GM12878 (cell line): Measurements from ENCODE around the gene TBCB. TPM values are rescaled to one million over a fixed set of nuclear protein-coding genes. Genes with fewer than 3 reads are reported as not detected.

Source experiments
- ATAC-seq: fragments of 200-7000 bp; cut with Tn5 transposase; 3 replicates; pipeline ENCODE4 v1.9.1; 2020; ENCODE audit warnings: mild to moderate bottlenecking, moderate library complexity
- Bru-seq: library from RNA; stranded (reverse); fragments of 400-500 nt; gene quantifications from one replicate; lab custom pipeline; 2021; lab: Mats Ljungman, UMichigan
- BruChase-seq, 2 experiments: library from RNA; stranded (reverse); fragments of 400-500 nt; gene quantifications; one replicate each; lab custom pipeline; 2021; lab: Mats Ljungman, UMichigan
- BruUV-seq: library from RNA; stranded (reverse); fragments of 400-500 nt; replicated peaks from 2 replicates; lab custom pipeline; 2021; lab: Mats Ljungman, UMichigan
- CTCF ChIA-PET: fragments of 300-600 bp; sonication (Branson Sonifier 250); formaldehyde crosslinking; extraction: SDS; loops from one replicate; lab custom pipeline; 2021; ENCODE audit warnings: inconsistent platforms; lab: Yijun Ruan, JAX
- POLR2A ChIA-PET: fragments of 350-600 bp; formaldehyde crosslinking; extraction: SDS; loops from one replicate; lab custom pipeline; 2021; ENCODE audit warnings: inconsistent platforms; lab: Charles Lee
- RAD21 ChIA-PET: fragments of 300-600 bp; sonication (Branson Sonifier 250); formaldehyde crosslinking; loops from one replicate; lab custom pipeline; 2023; ENCODE audit warnings: antibody characterized with exemption; ENCODE audit not compliant: unreplicated experiment; lab: Charles Lee
- SMC1A ChIA-PET: fragments of 300-600 bp; sonication (Branson Sonifier 250); formaldehyde crosslinking; loops from one replicate; lab custom pipeline; 2023; ENCODE audit not compliant: unreplicated experiment, uncharacterized antibody; lab: Charles Lee
- DNase-seq: peaks from one replicate; pipeline ENCODE4 v3.0.0-alpha.2; 2011; ENCODE audit warnings: low read depth, low spot score
- FAIRE-seq: peaks from 3 replicates; lab custom pipeline; 2011; peaks lifted over from hg19 to GRCh38; lab: Jason Lieb, UNC
- H2AFZ ChIP-seq: 2 replicates; pipeline ENCODE4 v1.6.0; 2011; ENCODE audit warnings: low read depth, low read length, control low read depth; ENCODE audit not compliant: control insufficient read depth
- H3K27ac ChIP-seq: 2 replicates; pipeline ENCODE4 v1.5.1; 2011; ENCODE audit warnings: control low read depth; ENCODE audit not compliant: control insufficient read depth, insufficient read depth
- H3K27me3 ChIP-seq, 2 experiments: replicated peaks in 1 of 2; 2 replicates each; pipeline versions ENCODE4 v1.6.0 to v1.6.1; 2011; ENCODE audit warnings: low read length in 1 of 2; ENCODE audit not compliant: control insufficient read depth in 2 of 2, insufficient read depth in 2 of 2
- H3K36me3 ChIP-seq, 2 experiments: 2 replicates each; pipeline ENCODE4 v1.5.1; 2011; ENCODE audit warnings: low read length in 1 of 2; ENCODE audit not compliant: control insufficient read depth in 2 of 2, insufficient read depth in 2 of 2
- H3K4me1 ChIP-seq: 2 replicates; pipeline ENCODE4 v1.6.1; 2011; ENCODE audit warnings: mild to moderate bottlenecking, low read length, moderate library complexity, mixed read lengths; ENCODE audit not compliant: control insufficient read depth, insufficient read depth
- H3K4me2 ChIP-seq: 2 replicates; pipeline ENCODE4 v1.6.0; 2011; ENCODE audit warnings: control low read depth; ENCODE audit not compliant: control insufficient read depth, insufficient read depth
- H3K4me3 ChIP-seq: fragments of 200-600 bp; sonication (generic); 2 replicates; pipeline ENCODE4 v1.5.1; 2016
- H3K79me2 ChIP-seq: 2 replicates; pipeline ENCODE4 v1.6.0; 2011; ENCODE audit warnings: low read length; ENCODE audit not compliant: control insufficient read depth, insufficient read depth
- H3K9ac ChIP-seq: 2 replicates; pipeline ENCODE4 v1.8.0; 2011; ENCODE audit warnings: low read length, control low read depth, mixed read lengths; ENCODE audit not compliant: control insufficient read depth, insufficient read depth
- H3K9me3 ChIP-seq: replicated peaks from 3 replicates; pipeline ENCODE4 v1.5.1; 2011; ENCODE audit warnings: mild to moderate bottlenecking, low read length; ENCODE audit not compliant: control insufficient read depth, insufficient read depth
- H4K20me1 ChIP-seq: 2 replicates; pipeline ENCODE4 v1.6.0; 2011; ENCODE audit not compliant: control insufficient read depth, insufficient read depth
- ATF3 ChIP-seq: IDR thresholded peaks from 2 replicates; pipeline ENCODE4 v1.6.1; 2011; ENCODE audit warnings: low read depth, mild to moderate bottlenecking, low read length, moderate library complexity, borderline replicate concordance; ENCODE audit errors: extremely low read depth
- BCL11A ChIP-seq: IDR thresholded peaks from 2 replicates; pipeline ENCODE4 v1.6.1; 2011; ENCODE audit warnings: low read depth, low read length
- BRCA1 ChIP-seq: IDR thresholded peaks from 2 replicates; pipeline ENCODE4 v1.6.1; 2011; ENCODE audit warnings: low read depth, low read length, improper control_type of control experiment
- DPF2 ChIP-seq: fragments of 450-650 bp; IDR thresholded peaks from 2 replicates; pipeline ENCODE4 v1.6.1; 2017; ENCODE audit warnings: mild to moderate bottlenecking
- HCFC1 ChIP-seq: fragments of 150-350 bp; IDR thresholded peaks from 2 replicates; pipeline ENCODE4 v1.6.1; 2014; ENCODE audit warnings: low read length
- KLF5 ChIP-seq: fragments of 450-650 bp; IDR thresholded peaks from 2 replicates; pipeline ENCODE4 v1.6.1; 2014; ENCODE audit warnings: mild to moderate bottlenecking; ENCODE audit not compliant: partially characterized antibody
- PAX8 ChIP-seq: fragments of 450-650 bp; IDR thresholded peaks from 2 replicates; pipeline ENCODE4 v1.6.1; 2017; ENCODE audit warnings: mild to moderate bottlenecking, moderate library complexity
- REST ChIP-seq: IDR thresholded peaks from 2 replicates; pipeline ENCODE4 v1.6.1; 2012; ENCODE audit warnings: mild to moderate bottlenecking, low read depth, low read length
- SKIL ChIP-seq: fragments of 450-650 bp; IDR thresholded peaks from 2 replicates; pipeline ENCODE4 v1.6.1; 2017; ENCODE audit warnings: mild to moderate bottlenecking, low read depth, inconsistent platforms; ENCODE audit not compliant: poor library complexity, severe bottlenecking
- WGBS: methylation state at CpG from one replicate; pipeline ENCODE4 v1.1.6; 2016; ENCODE audit warnings: low lambda C conversion rate; ENCODE audit not compliant: insufficient replicate concordance, insufficient coverage; ENCODE audit errors: missing lambda C conversion rate; 5-methylcytosine and 5-hydroxymethylcytosine counted together
- in situ Hi-C: fragments of 300-500 bp; cut with MboI; formaldehyde crosslinking; loops from 9 replicates; pipeline ENCODE4 v1.14.3; 2018; ENCODE audit warnings: mixed read lengths
- intact Hi-C: fragments of 100-400 bp; cut with micrococcal nuclease; formaldehyde crosslinking; loops from one replicate; pipeline ENCODE4 v1.14.2; 2022; ENCODE audit not compliant: unreplicated experiment
- long read RNA-seq, 2 experiments: library from polyadenylated mRNA; unstranded; transcript quantifications; one replicate each; pipeline ENCODE4 v2.0.0, GENCODE V29; 2019 to 2020
- polyA minus RNA-seq, 3 experiments: library from RNA; depleted of rRNA, polyadenylated mRNA; stranded (reverse); fragments of >200 nt; gene quantifications; 2 replicates each; pipeline ENCODE4 v1.2.3, GENCODE V29; 2011
- polyA plus RNA-seq, 11 experiments: library from polyadenylated mRNA; depleted of rRNA in 4 of 11; unstranded in 6 of 11; stranded (reverse) in 5 of 11; fragments of >200 nt; fragmentation: Nextera tagmentation in 4 of 11; fragmentation: Illumina TruSeq in 1 of 11; extraction: Ambion mirVana in 4 of 11; extraction: Trizol in 1 of 11; gene quantifications; 1 replicate in 1 of 11; 2 replicates in 10 of 11; pipeline versions ENCODE4 v1.2.1 to v1.2.3, GENCODE V29; 2011 to 2016; ENCODE audit warnings: inconsistent platforms in 2 of 11, missing spikeins in 2 of 11, low read depth in 1 of 11
- total RNA-seq, 4 experiments: library from RNA; depleted of rRNA in 3 of 4; stranded (reverse); fragments of >200 nt in 3 of 4; fragmentation: Illumina TruSeq in 1 of 4; extraction: Trizol in 1 of 4; gene quantifications; 2 replicates each; pipeline versions ENCODE4 v1.2.1 to v1.2.3, GENCODE V29; 2013 to 2021

TBCB gene
- 24.0 and 32.3 TPM in 2 replicates for total RNA-seq (2013; cell fraction: nucleolus; rRNA removed)
- total RNA-seq (2014; rRNA removed), result 141 and 156 TPM in 2 replicates
- 80.1 and 86.0 TPM in 2 replicates for total RNA-seq (2014; rRNA removed; fragmentation: Illumina TruSeq; extraction: Trizol)
- total RNA-seq (2021), result 117 and 123 TPM in 2 replicates
- 42.7 TPM for polyA plus RNA-seq (2011; ENCODE audit: low read depth)
- 102 and 135 TPM in 2 replicates for polyA plus RNA-seq (2011; rRNA removed)
- polyA plus RNA-seq (2011; cell fraction: cytosol; rRNA removed), result 165 and 212 TPM in 2 replicates
- polyA plus RNA-seq (2011; cell fraction: nucleus; rRNA removed), result 123 and 141 TPM in 2 replicates
- polyA plus RNA-seq (2012), result 95.1 and 108 TPM in 2 replicates
- 50.0 and 83.5 TPM in 2 replicates for polyA plus RNA-seq (2014; fragmentation: Illumina TruSeq; extraction: Trizol)
- polyA plus RNA-seq (2014; fragmentation: Nextera tagmentation; extraction: Ambion mirVana), result 10 to 100 TPM in 1 of 2 experiments, 1 to 10 TPM in 1; 9.4 to 18.3 TPM
- polyA plus RNA-seq (2014; rRNA removed), result 179 and 193 TPM in 2 replicates
- polyA plus RNA-seq (2016; fragmentation: Nextera tagmentation; extraction: Ambion mirVana), result 100 to 1,000 TPM; 186 to 188 TPM
- polyA minus RNA-seq (2011; rRNA and poly(A)+ RNA removed), result 70.8 and 125 TPM in 2 replicates
- polyA minus RNA-seq (2011; cell fraction: cytosol; rRNA and poly(A)+ RNA removed), result 30.5 and 38.1 TPM in 2 replicates
- 14.0 and 22.1 TPM in 2 replicates for polyA minus RNA-seq (2011; cell fraction: nucleus; rRNA and poly(A)+ RNA removed)
- percentile 69 among the genes with signal in this experiment for Bru-seq, nascent RNA
- BruChase-seq, experiment 1, labeled RNA remaining after a 6-hour chase, result percentile 82 among the genes with signal in this experiment
- percentile 74 among the genes with signal in this experiment for BruChase-seq, experiment 2, labeled RNA remaining after a 2-hour chase
- long read RNA-seq, experiment 1, transcript TBCB-201 (6 exons, 1,473 nt), result major isoform, 107 of 122 reads
- long read RNA-seq, experiment 1, partial matches to known transcripts, result 0 of 122 reads
- long read RNA-seq, experiment 1, other reads (novel, unspliced or antisense), result 14 of 122 reads
- long read RNA-seq, experiment 2, transcript TBCB-201 (6 exons, 1,473 nt), result major isoform, 142 of 150 reads
- long read RNA-seq, experiment 2, partial matches to known transcripts, result 3 of 150 reads
- long read RNA-seq, experiment 2, other reads (novel, unspliced or antisense), result 3 of 150 reads

GRCh38 chr19:36115453-36116343 is at the start of gene TBCB:
Gene TBCB (plus strand): TSS chr19:36115468. CDS start chr19:36115561, 93 bp downstream.
- intact Hi-C loops, result loop anchor here (1.0 to 10.0 kb wide), 4 partner anchors 55 to 1259 kb away; partner anchors contain the start of genes THAP8, WDR62, ZNF146 and ZNF527
- H3K4me1 ChIP-seq, result peaks cover 9% of the 10 kb centered on the region
- in situ Hi-C loops, result loop anchor here (10.0 kb wide), 1 partner anchor 369 kb away; the partner anchor contains the start of gene ZNF566
- H3K36me3 ChIP-seq, result peaks cover 4 to 6% of the 10 kb centered on the region in 2 experiments
- ChIA-PET CTCF (interaction anchor here (0.6 to 2.9 kb wide), 10 partner anchors 10 to 655 kb away, joined by 3 to 10 read pairs (median 4); partner anchors contain the start of gene THAP8), RAD21 (interaction anchor here (0.6 to 1.9 kb wide), 9 partner anchors 12 to 472 kb away, joined by 3 to 5 read pairs (median 3); partner anchors contain the start of gene ALKBH6), SMC1A (interaction anchor here (0.9 to 2.9 kb wide), 6 partner anchors 12 to 99 kb away, joined by 3 to 12 read pairs (median 5); partner anchors contain the start of genes ZNF146 and ZNF565), POLR2A (interaction anchor here (0.5 to 1.6 kb wide), 8 partner anchors 10 to 1828 kb away, joined by 3 to 11 read pairs (median 5); partner anchors contain the start of genes ALKBH6, CAPNS1, ZNF146 and ZNF565)
- DNase-seq (no peak), ATAC-seq (peak; percentile 75), FAIRE-seq (peak; percentile 31)
- H3K27me3 ChIP-seq, result no peaks in the 10 kb centered on the region
- BruUV-seq, result TSS peak; percentile 82
- H3K9ac ChIP-seq, result peak within 1 kb of the TSS; percentile 96
- H3K27ac ChIP-seq, result peak within 1 kb of the TSS; percentile 80
- peak within 1 kb of the TSS; percentile 88 for H2AFZ ChIP-seq
- 4% methylated on average over 51 of the region's 59 CpGs for WGBS
- H3K79me2 ChIP-seq, result peaks cover 24% of the 10 kb centered on the region
- H3K9me3 ChIP-seq, result no peaks in the 10 kb centered on the region
- peak within 1 kb of the TSS; percentile 89 for H3K4me3 ChIP-seq
- H4K20me1 ChIP-seq, result no peaks in the 10 kb centered on the region
- H3K4me2 ChIP-seq, result peak within 1 kb of the TSS; percentile 94
- TF ChIP-seq SKIL (no peak), HCFC1 (no peak; the same call in 1 of the 2 replicates), DPF2 (no peak), REST (no peak), ATF3 (no peak), KLF5 (no peak), BCL11A (no peak), BRCA1 (no peak), PAX8 (no peak)
